Cardiac muscle cell (in vitro differentiated cells and primary cell): Measurements from ENCODE around the gene SMAD2. TPM values are rescaled to one million over a fixed set of nuclear protein-coding genes. Genes with fewer than 3 reads are reported as not detected.

Experiments
- DNase-seq, 2 donors: peaks; one replicate each; pipeline versions ENCODE4 v3.0.0 to v3.0.0-alpha.2; 2010 to 2017; ENCODE audit warnings: low read depth in 1 of 2, low spot score in 1 of 2
- H3K27ac ChIP-seq: fragments of 200-600 bp; sonication (generic); 2 replicates; pipeline ENCODE4 v1.5.1; 2016
- H3K27me3 ChIP-seq: fragments of 200-600 bp; sonication (generic); 2 replicates; pipeline ENCODE4 v1.6.0; 2016; ENCODE audit warnings: control low read depth
- H3K36me3 ChIP-seq: fragments of 200-600 bp; sonication (generic); 2 replicates; pipeline ENCODE4 v1.5.1; 2016; ENCODE audit warnings: control low read depth
- H3K4me1 ChIP-seq: fragments of 200-600 bp; sonication (generic); 2 replicates; pipeline ENCODE4 v1.8.1; 2017; ENCODE audit warnings: low read depth, mild to moderate bottlenecking, mixed run types
- H3K4me3 ChIP-seq: fragments of 200-600 bp; sonication (generic); 2 replicates; pipeline ENCODE4 v1.5.1; 2016; ENCODE audit warnings: mild to moderate bottlenecking
- H3K9me3 ChIP-seq: fragments of 200-600 bp; sonication (generic); 2 replicates; pipeline ENCODE4 v1.5.1; 2017; ENCODE audit warnings: low read depth, mild to moderate bottlenecking, control low read depth
- polyA plus RNA-seq: library from polyadenylated mRNA; unstranded; fragments of >200 nt; fragmentation: Nextera tagmentation; extraction: Ambion mirVana; gene quantifications from 2 replicates; pipeline ENCODE4 v1.2.1, GENCODE V29; 2016
- total RNA-seq: library from RNA; depleted of rRNA; stranded (reverse); fragments of >200 nt; gene quantifications from 2 replicates; pipeline ENCODE4 v1.2.3, GENCODE V29; 2016
- TF ChIP-seq, protein P1 (sequence below): IDR thresholded peaks from 2 replicates; pipeline ENCODE4 v1.5.1; 2012; ENCODE audit warnings: low read depth, mild to moderate bottlenecking, low read length

Gene SMAD2
- total and polyA plus RNA-seq, 2 experiments from 2014 or later, result 84.6 to 85.8 TPM

DNA sequence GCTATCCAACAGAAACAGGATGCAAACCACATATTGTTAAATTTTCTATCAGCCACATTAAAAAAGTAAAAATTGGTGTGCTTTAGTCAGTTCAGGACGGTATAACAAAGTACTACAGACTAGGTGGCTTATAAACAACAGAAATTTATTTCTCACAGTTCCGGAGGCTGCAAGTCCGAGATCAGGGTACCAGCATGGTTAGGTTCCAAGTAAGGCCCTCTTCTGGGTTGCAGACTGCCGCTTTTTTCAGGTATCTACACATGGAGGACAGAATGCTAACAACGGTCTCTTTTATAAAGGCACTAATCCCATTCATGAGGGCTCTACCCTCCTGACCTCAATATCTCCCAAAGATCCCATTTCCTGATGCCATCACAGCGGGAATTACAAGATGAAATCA is 10.5 kb downstream of the SMAD2 start:
- no peak for DNase-seq
- no peaks in the 10 kb centered on the region for H3K9me3 ChIP-seq
- peaks cover 30% of the 10 kb centered on the region for H3K4me1 ChIP-seq
- TF ChIP-seq, protein P1, sequence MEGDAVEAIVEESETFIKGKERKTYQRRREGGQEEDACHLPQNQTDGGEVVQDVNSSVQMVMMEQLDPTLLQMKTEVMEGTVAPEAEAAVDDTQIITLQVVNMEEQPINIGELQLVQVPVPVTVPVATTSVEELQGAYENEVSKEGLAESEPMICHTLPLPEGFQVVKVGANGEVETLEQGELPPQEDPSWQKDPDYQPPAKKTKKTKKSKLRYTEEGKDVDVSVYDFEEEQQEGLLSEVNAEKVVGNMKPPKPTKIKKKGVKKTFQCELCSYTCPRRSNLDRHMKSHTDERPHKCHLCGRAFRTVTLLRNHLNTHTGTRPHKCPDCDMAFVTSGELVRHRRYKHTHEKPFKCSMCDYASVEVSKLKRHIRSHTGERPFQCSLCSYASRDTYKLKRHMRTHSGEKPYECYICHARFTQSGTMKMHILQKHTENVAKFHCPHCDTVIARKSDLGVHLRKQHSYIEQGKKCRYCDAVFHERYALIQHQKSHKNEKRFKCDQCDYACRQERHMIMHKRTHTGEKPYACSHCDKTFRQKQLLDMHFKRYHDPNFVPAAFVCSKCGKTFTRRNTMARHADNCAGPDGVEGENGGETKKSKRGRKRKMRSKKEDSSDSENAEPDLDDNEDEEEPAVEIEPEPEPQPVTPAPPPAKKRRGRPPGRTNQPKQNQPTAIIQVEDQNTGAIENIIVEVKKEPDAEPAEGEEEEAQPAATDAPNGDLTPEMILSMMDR, result no peak
- H3K4me3 ChIP-seq, result no peak overlapping the region
- no peaks in the 10 kb centered on the region for H3K36me3 ChIP-seq
- H3K27ac ChIP-seq, result no peak overlapping the region
- no peaks in the 10 kb centered on the region for H3K27me3 ChIP-seq

DNA sequence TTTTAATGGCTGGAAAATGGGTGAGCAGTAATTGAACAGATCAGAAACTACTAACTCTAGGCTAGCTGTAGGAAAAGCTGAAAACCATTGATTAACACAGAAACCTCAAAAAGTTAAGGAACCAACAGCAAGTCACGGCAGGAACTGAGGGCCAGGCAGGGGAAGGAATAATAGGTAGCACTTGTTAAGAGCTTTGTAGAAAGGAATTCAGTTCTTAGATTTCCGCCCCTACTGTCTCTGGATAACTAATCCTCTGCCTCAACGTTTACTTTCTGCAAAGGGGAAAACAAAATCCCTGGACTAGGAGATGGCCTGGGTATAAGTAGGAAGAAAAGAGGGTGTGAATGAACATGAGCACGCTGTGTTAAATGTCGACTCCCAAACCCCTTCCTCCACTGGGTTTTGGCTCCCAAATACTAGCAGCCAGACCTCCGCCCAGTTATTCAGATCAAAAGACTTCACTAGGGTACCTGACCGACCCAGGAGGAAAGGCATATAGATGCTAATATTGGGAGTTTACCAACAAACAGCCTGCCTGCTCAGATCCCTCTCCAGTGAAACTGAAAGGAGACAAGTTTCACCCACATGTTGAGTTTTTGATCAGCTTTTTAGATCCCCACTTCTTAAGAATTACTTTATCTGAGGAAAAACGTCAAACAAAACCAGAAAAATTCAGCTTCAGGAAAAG is 12.4 kb downstream of the SMAD2 start:
- Histone ChIP-seq H3K27me3 (no peaks in the 10 kb centered on the region), H3K4me1 (peaks cover 40% of the 10 kb centered on the region), H3K36me3 (no peaks in the 10 kb centered on the region), H3K4me3 (no peak overlapping the region), H3K27ac (no peak overlapping the region), H3K9me3 (no peaks in the 10 kb centered on the region)
- no peak for DNase-seq
- TF ChIP-seq, protein P1, result no peak

DNA sequence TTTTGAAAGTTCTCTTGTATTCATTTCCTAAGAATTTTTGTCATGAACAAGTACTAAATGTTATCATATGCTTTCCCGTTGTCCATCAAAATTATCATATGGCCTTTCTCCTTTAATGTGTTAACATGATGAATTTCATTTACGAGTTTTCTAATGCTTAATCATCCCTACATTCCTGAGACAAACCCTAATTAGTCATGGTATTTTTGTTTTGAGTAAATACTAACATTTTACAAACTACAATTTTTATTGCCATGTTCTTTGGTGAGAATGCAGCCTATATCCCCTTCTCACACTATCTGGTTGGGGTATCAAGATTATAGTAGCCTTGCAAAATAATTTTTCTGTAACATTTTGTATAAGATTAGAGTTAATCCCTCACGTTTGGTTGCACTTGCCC is 14.5 kb downstream of the SMAD2 start:
- no peak for DNase-seq
- H3K36me3 ChIP-seq, result no peaks in the 10 kb centered on the region
- TF ChIP-seq, protein P1, result no peak
- H3K4me3 ChIP-seq, result no peak overlapping the region
- no peaks in the 10 kb centered on the region for H3K9me3 ChIP-seq
- peaks cover 40% of the 10 kb centered on the region for H3K4me1 ChIP-seq
- no peak overlapping the region for H3K27ac ChIP-seq
- no peaks in the 10 kb centered on the region for H3K27me3 ChIP-seq

GRCh38 chr18:47915229-47915628 is 15.2 kb downstream of the SMAD2 start:
- TF ChIP-seq, protein P1, result no peak
- H3K27me3 ChIP-seq, result no peaks in the 10 kb centered on the region
- no peak for DNase-seq
- no peak overlapping the region for H3K27ac ChIP-seq
- no peak overlapping the region for H3K4me3 ChIP-seq
- H3K4me1 ChIP-seq, result peaks cover 34% of the 10 kb centered on the region
- H3K36me3 ChIP-seq, result no peaks in the 10 kb centered on the region
- no peaks in the 10 kb centered on the region for H3K9me3 ChIP-seq

GRCh38 chr18:47912794-47913585 is 17.5 kb downstream of the SMAD2 start:
- DNase-seq, result no peak
- Histone ChIP-seq H3K27me3 (no peaks in the 10 kb centered on the region), H3K4me1 (peaks cover 26% of the 10 kb centered on the region), H3K36me3 (no peaks in the 10 kb centered on the region), H3K27ac (no peak overlapping the region), H3K4me3 (no peak overlapping the region), H3K9me3 (no peaks in the 10 kb centered on the region)
- TF ChIP-seq, protein P1, result no peak
